Left colon (tissue), 2 donors: ENCODE data around the gene RPL31. TPM values are rescaled to one million over a fixed set of nuclear protein-coding genes. Genes with fewer than 3 reads are reported as not detected.

Experiments used
- ATAC-seq: fragments of 200-7000 bp; cut with Tn5 transposase; one replicate; pipeline ENCODE4 v1.9.1; 2020; ENCODE audit warnings: mild to moderate bottlenecking, moderate library complexity
- DNase-seq, 2 donors: peaks; one replicate each; pipeline ENCODE4 v3.0.0-alpha.2; 2020
- intact Hi-C, 2 donors: fragments of 100-400 bp; cut with DNase I in 1 of 2; cut with micrococcal nuclease in 1 of 2; formaldehyde crosslinking; loops; one replicate each; pipeline versions ENCODE4 v1.11.2 to v1.14.0; 2022; cut with DNase I, micrococcal nuclease
- long read RNA-seq: library from polyadenylated mRNA; unstranded; transcript quantifications from one replicate; pipeline ENCODE4 v2.0.0, GENCODE V29; 2021
- total RNA-seq, 2 donors: library from RNA; stranded (reverse); fragmentation: NEBNext Ultra II Directional; extraction: Animal tissue kit (Norgen Biotek cat#: 25700); gene quantifications; one replicate each; pipeline ENCODE4 v1.2.1, GENCODE V29; 2021
- donor health status: DM: no; HTN: no; CAD: no.
- donor health status: DM: yes; HTN: yes; CAD: no.

The RPL31 gene
- 1,000 to 10,000 TPM; 1,084 to 1,104 TPM for total RNA-seq
- long read RNA-seq, transcript RPL31-208 (4 exons, 825 nt) = minor isoform, 15 of 144 reads
- long read RNA-seq, transcript RPL31-201 (5 exons, 1,865 nt) = major isoform, 125 of 144 reads
- long read RNA-seq, partial matches to known transcripts = 0 of 144 reads
- long read RNA-seq, other reads (novel, unspliced or antisense) = 3 of 144 reads

- peak; percentile 97 to 98 for DNase-seq
- intact Hi-C loops = no loop called here
- ATAC-seq = peak; percentile 95
Measured at GRCh38 chr2:101001691-101002561, at the start of gene RPL31. Gene RPL31 (plus strand): TSS chr2:101002289. CDS start chr2:101002702, 413 bp downstream.

GRCh38 chr2:100952512-100952911, 49.6 kb upstream of the RPL31 start:
- ATAC-seq = no peak
- no peak for DNase-seq
- intact Hi-C loops = no loop called here

GRCh38 chr2:100953406-100954043, 48.6 kb upstream of the RPL31 start:
- DNase-seq (peak in 1 of 2 donors; percentile 5), ATAC-seq (no peak)

GRCh38 chr2:100954044-100954420, 48.1 kb upstream of the RPL31 start:
- ATAC-seq (no peak), DNase-seq (peak in 1 of 2 donors; percentile 8)
- intact Hi-C loops = no loop called here

More at GRCh38 chr2:100953406-100954043, 48.6 kb upstream of the RPL31 start:
- intact Hi-C loops = no loop called here

- DNase-seq = no peak
Measured at GRCh38 chr2:100955226-100955625, 46.9 kb upstream of the RPL31 start.

GRCh38 chr2:100956081-100956480, 46.0 kb upstream of the RPL31 start:
- no peak for ATAC-seq
- no peak for DNase-seq
- intact Hi-C loops = no loop called here

More at GRCh38 chr2:100955226-100955625, 46.9 kb upstream of the RPL31 start:
- intact Hi-C loops = no loop called here
- no peak for ATAC-seq

- no peak for ATAC-seq
Measured at GRCh38 chr2:100957996-100958653, 44.0 kb upstream of the RPL31 start.

GRCh38 chr2:100959225-100959880, 42.7 kb upstream of the RPL31 start:
- ATAC-seq (no peak), DNase-seq (no peak)
- intact Hi-C loops = no loop called here

More at GRCh38 chr2:100957996-100958653, 44.0 kb upstream of the RPL31 start:
- intact Hi-C loops = no loop called here
- no peak for DNase-seq

- DNase-seq (no peak), ATAC-seq (no peak)
- intact Hi-C loops = no loop called here
Measured at GRCh38 chr2:100960688-100961087, 41.4 kb upstream of the RPL31 start.

- DNase-seq = no peak
- intact Hi-C loops = no loop called here
- no peak for ATAC-seq
Measured at GRCh38 chr2:100962366-100963025, 39.6 kb upstream of the RPL31 start.

- no peak for DNase-seq
- intact Hi-C loops = no loop called here
- no peak for ATAC-seq
Measured at GRCh38 chr2:100963026-100963375, 39.1 kb upstream of the RPL31 start.

GRCh38 chr2:100964222-100964621, 37.9 kb upstream of the RPL31 start:
- intact Hi-C loops = no loop called here
- DNase-seq (no peak), ATAC-seq (no peak)

- intact Hi-C loops = no loop called here
- DNase-seq = no peak
Measured at GRCh38 chr2:100964681-100965169, 37.4 kb upstream of the RPL31 start.

GRCh38 chr2:100965596-100965995, 36.5 kb upstream of the RPL31 start:
- DNase-seq = no peak

More at GRCh38 chr2:100964681-100965169, 37.4 kb upstream of the RPL31 start:
- no peak for ATAC-seq

GRCh38 chr2:100967716-100968115, 34.4 kb upstream of the RPL31 start:
- no peak for ATAC-seq
- intact Hi-C loops = no loop called here
- no peak for DNase-seq

More at GRCh38 chr2:100965596-100965995, 36.5 kb upstream of the RPL31 start:
- ATAC-seq = no peak
- intact Hi-C loops = no loop called here

GRCh38 chr2:100968146-100969145, 33.6 kb upstream of the RPL31 start:
- no peak for ATAC-seq
- DNase-seq = no peak
- intact Hi-C loops = no loop called here

GRCh38 chr2:100969998-100970397, 32.1 kb upstream of the RPL31 start:
- no peak for ATAC-seq
- intact Hi-C loops = no loop called here
- DNase-seq = no peak
